NK-92 (cell line): Measurements from ENCODE around the gene RASL10B.
"Not testable (repeated sequence)": the region's sequence is repeated elsewhere in the genome, so short reads cannot be mapped to it uniquely, and the experiment has no call there.

Source experiments
- DNase-seq: peaks from one replicate; lab custom pipeline; 2025; ENCODE audit not compliant: unreplicated experiment; lab: John Stamatoyannopoulos, UW

Gene RASL10B

GRCh38 chr17:35740997-35741931 lies 9.8 kb downstream of the RASL10B start:
- no peak for DNase-seq

- no peak for DNase-seq
Observed at GRCh38 chr17:35742496-35742895, 11.1 kb downstream of the RASL10B start.

GRCh38 chr17:35742896-35743477 lies 11.5 kb downstream of the RASL10B start:
- DNase-seq: no peak

GRCh38 chr17:35743626-35744328 lies 12.3 kb downstream of the RASL10B start:
- no peak for DNase-seq

- DNase-seq: no peak
Observed at GRCh38 chr17:35744830-35745229, 13.4 kb downstream of the RASL10B start.

- no peak for DNase-seq
Observed at GRCh38 chr17:35745246-35745645, 13.8 kb downstream of the RASL10B start.

- no peak for DNase-seq
Observed at GRCh38 chr17:35745749-35746320, 14.4 kb downstream of the RASL10B start.

- no peak for DNase-seq
Observed at GRCh38 chr17:35747540-35748017, 16.1 kb downstream of the RASL10B start.

- no peak for DNase-seq
Observed at GRCh38 chr17:35748341-35748841, 17.0 kb downstream of the RASL10B start.

GRCh38 chr17:35748979-35749378 lies 17.5 kb downstream of the RASL10B start:
- no peak for DNase-seq

GRCh38 chr17:35749560-35750412 lies 18.3 kb downstream of the RASL10B start:
- no peak for DNase-seq

GRCh38 chr17:35750526-35751395 lies 19.3 kb downstream of the RASL10B start:
- no peak for DNase-seq

GRCh38 chr17:35751541-35751940 lies 20.1 kb downstream of the RASL10B start:
- not testable (repeated sequence) for DNase-seq

GRCh38 chr17:35752471-35752870 lies 21.0 kb downstream of the RASL10B start:
- no peak for DNase-seq

- DNase-seq: no peak
Observed at GRCh38 chr17:35752945-35753764, 21.7 kb downstream of the RASL10B start, which contains the start of gene GAS2L2. GAS2L2 (minus strand) TSS chr17:35753239; CDS start chr17:35752850, 389 bp downstream.

GRCh38 chr17:35757243-35757642 lies 25.8 kb downstream of the RASL10B start:
- DNase-seq: no peak

GRCh38 chr17:35760587-35760986 lies 29.1 kb downstream of the RASL10B start, which contains the start of gene C17orf50:
C17orf50 (plus strand) TSS chr17:35760887; CDS start chr17:35760942, 55 bp downstream.
- no peak for DNase-seq

GRCh38 chr17:35761601-35762000 lies 30.2 kb downstream of the RASL10B start:
- no peak for DNase-seq
